Activated T-cell treated with anti-CD3 and anti-CD28 coated beads for 1 hour (primary cell): ENCODE data around the gene TPCN2.

ENCODE experiments used
- DNase-seq: peaks from one replicate; pipeline ENCODE4 v3.0.0-alpha.2; 2020; ENCODE audit warnings: low read depth

The TPCN2 gene

GRCh38 chr11:69151836-69152235 lies 103.1 kb downstream of the TPCN2 start:
- no peak for DNase-seq

DNA sequence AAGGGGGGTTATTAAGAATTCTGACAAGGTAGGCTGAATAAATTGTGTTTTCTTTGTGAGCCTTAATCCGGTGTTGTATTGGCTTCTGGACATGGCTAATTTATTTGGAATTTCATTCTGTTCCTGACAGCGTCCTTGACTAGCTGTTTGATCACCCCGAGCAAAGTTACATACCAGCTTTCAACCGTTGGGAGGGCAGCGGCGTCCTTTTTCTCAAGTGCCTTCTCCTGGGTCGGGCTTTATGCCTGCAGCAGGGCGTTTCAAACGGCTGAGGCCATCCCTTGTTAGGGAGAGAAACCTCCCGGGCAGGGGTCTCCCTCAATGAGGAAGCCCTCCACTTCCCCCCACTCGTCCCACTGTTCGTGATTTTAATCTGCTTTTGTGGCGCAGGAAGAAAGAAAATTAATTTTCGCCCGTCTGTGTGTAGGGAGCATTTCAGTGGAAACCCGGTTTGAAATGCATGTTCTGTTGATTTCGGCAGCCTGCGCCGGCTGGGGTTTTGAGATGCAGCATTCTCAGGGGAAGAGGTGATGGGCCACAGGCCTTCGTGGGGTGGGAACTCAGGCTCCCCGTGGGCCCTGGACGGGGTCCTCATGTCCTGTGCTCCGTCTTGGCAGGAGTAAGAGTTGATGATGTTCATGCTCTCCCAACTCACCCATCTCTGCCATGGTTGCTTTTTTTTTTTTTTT lies 104.1 kb downstream of the TPCN2 start:
- DNase-seq = no peak

- DNase-seq = no peak
Measured at GRCh38 chr11:69153661-69154060, 104.9 kb downstream of the TPCN2 start.

GRCh38 chr11:69154211-69154913 lies 105.6 kb downstream of the TPCN2 start:
- no peak for DNase-seq

DNA sequence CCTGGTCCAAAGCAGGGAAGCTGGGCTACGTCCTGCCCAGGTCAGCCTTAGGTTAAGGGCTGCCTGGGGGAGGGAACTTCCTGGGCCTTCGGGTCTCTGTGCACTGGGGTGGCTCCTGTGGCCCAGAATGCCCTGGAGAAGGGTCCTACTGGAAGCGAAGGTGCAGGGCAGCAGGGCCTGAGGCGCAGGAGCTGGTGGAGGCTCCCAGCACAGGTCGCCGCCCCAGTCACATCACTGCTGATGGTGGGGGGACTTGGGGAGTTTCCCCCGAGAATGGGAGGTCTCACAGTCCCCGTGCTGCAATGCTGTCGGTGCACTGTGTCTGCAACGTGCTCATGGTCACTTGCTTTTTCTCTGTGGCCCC lies 106.2 kb downstream of the TPCN2 start:
- DNase-seq = no peak

DNA sequence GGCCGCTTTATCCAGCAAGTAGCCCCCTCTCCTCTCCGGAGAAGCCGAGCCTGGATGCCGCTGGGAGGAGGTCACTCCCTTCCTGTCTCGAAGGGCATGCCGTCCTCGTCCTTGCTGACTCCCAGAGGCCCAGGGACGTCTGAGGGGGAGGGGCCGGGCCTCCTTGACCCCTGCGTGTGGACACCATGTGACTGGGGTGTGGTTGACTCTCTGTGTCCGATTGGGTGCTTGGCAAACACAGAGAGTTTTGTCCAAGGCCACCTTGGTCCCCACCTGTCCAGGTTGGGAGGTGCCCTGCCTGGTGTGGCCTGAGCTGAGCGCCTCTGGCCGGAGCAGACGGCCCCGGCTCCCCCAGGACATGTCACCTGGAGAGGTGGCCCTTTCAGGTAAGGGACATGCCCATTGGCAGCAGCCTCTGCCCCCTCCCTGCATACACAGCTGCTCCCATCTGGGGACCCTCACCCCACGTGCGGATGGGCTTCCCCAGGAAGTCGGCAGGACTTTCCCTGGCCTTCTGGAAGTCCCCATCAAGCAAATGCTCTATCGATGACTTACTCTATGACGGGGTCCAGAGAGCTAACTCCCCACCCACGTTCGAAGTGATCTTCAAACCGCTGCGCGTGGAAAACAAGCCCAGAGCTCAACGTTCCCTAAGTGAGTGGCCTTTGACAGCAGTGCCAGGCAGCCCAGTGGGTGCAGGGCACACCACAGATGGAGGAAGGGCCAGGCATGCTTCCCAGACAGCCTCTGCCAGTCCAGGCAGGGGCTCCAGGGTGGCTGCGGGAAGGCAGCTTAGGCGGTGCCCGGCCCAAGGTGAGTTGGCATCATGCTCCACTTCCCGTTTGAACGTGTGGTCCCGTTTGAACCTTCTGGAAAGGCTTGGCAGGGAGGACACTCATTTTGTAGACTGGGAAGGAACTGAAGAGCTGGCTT lies 106.8 kb downstream of the TPCN2 start, which contains the start of gene SMIM38:
Gene SMIM38, plus strand, starts transcription at position 634 of the 933 bp plus-strand sequence. CDS start 1,912 bp downstream, outside the sequence.
- DNase-seq = no peak

GRCh38 chr11:69156235-69156639 lies 107.5 kb downstream of the TPCN2 start:
- no peak for DNase-seq

GRCh38 chr11:69156673-69157155 lies 108.0 kb downstream of the TPCN2 start:
- DNase-seq = no peak

- DNase-seq = no peak
Measured at GRCh38 chr11:69157156-69157821, 108.6 kb downstream of the TPCN2 start.

GRCh38 chr11:69157822-69158231 lies 109.1 kb downstream of the TPCN2 start:
- DNase-seq = no peak

GRCh38 chr11:69158301-69159149 lies 109.8 kb downstream of the TPCN2 start:
- DNase-seq = no peak

DNA sequence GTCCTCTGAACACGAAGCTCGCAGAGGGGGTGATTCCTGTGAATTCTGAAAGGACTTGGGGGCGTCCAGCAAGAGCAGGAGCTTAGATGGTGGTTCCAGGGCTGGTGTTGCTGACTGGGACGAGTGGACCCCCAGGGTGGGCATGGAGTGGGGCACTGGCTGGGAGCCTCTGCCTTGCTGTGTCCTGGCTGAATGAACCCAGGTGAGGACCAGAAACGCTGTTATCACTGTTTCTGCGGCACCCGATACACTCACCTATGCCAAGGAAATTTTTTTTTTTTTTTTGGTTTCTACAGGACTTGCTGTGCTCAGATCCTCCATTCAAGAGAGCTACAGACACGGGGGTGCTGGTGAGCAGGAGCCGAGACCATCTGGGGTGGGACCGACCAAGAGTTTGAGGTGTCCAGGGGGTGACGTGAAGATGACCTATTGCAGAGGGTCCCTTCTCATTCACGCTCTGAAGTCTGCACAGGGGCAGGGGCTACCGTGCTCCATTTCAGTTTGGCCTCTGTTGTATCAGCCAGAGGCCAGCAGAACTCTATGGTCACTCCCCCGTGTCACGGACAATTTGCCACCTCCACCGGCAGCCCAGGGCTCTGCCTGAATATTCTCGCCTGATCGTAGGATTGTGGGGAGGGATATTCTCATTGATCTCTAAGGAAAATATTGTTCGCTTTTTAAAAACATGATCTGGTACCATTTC lies 110.6 kb downstream of the TPCN2 start:
- no peak for DNase-seq

GRCh38 chr11:69160296-69161116 lies 111.8 kb downstream of the TPCN2 start:
- no peak for DNase-seq

- DNase-seq = no peak
Measured at GRCh38 chr11:69161117-69161407, 112.3 kb downstream of the TPCN2 start.

GRCh38 chr11:69162505-69162904 lies 113.8 kb downstream of the TPCN2 start:
- DNase-seq = no peak

GRCh38 chr11:69163842-69164241 lies 115.1 kb downstream of the TPCN2 start:
- DNase-seq = no peak

DNA sequence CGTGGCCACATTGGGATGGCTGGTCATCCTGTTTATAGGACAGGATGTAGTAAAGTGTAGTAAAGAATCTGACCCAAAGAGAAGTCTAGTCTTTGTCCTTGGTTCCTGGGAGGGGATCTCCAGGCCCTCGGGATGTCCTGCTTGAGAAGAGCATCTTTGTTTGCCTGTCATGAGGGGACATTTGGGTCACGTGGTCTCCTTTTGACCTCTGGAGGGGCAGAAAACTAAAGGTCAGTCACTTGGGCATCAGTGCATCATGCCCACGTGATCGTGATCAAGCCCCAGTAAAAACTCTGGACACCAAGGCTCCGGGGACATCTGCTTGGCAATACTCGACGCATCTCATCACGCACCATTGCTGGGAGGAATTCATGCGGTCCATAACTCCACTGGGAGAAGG lies 116.1 kb downstream of the TPCN2 start:
- DNase-seq = no peak

GRCh38 chr11:69165775-69166174 lies 117.0 kb downstream of the TPCN2 start:
- no peak for DNase-seq
